GM21367 (cell line): ENCODE measurements around the gene KCTD3.

Experiments used
- ATAC-seq: cut with Tn5 transposase; IDR thresholded peaks from one replicate; pipeline ENCODE4 v1.9.1; 2021; ENCODE audit not compliant: unreplicated experiment

KCTD3 gene

GRCh38 chr1:215566556-215567490 lies at the start of gene KCTD3:
Gene KCTD3 (plus strand): TSS chr1:215567304. CDS start chr1:215567686, 382 bp downstream.
- ATAC-seq: peak; percentile 59

GRCh38 chr1:215517441-215517891 lies 49.6 kb upstream of the KCTD3 start:
- no peak for ATAC-seq

GRCh38 chr1:215518594-215518993 lies 48.5 kb upstream of the KCTD3 start:
- ATAC-seq: no peak

GRCh38 chr1:215521279-215521678 lies 45.8 kb upstream of the KCTD3 start:
- ATAC-seq: no peak

- no peak for ATAC-seq
Observed at GRCh38 chr1:215523128-215523861, 43.8 kb upstream of the KCTD3 start.

GRCh38 chr1:215523906-215524305 lies 43.2 kb upstream of the KCTD3 start:
- no peak for ATAC-seq

GRCh38 chr1:215526147-215526845 lies 40.8 kb upstream of the KCTD3 start:
- ATAC-seq: peak; percentile 65

- no peak for ATAC-seq
Observed at GRCh38 chr1:215526846-215527151, 40.3 kb upstream of the KCTD3 start.

GRCh38 chr1:215529111-215529510 lies 38.0 kb upstream of the KCTD3 start:
- ATAC-seq: peak; percentile 46

GRCh38 chr1:215529571-215529970 lies 37.5 kb upstream of the KCTD3 start:
- no peak for ATAC-seq

- ATAC-seq: no peak
Observed at GRCh38 chr1:215530401-215530984, 36.6 kb upstream of the KCTD3 start.

- ATAC-seq: no peak
Observed at GRCh38 chr1:215539803-215540570, 27.1 kb upstream of the KCTD3 start.

GRCh38 chr1:215542301-215542700 lies 24.8 kb upstream of the KCTD3 start:
- ATAC-seq: no peak

- peak; percentile 95 for ATAC-seq
Observed at GRCh38 chr1:215543191-215543606, 23.9 kb upstream of the KCTD3 start.

- no peak for ATAC-seq
Observed at GRCh38 chr1:215543806-215544205, 23.3 kb upstream of the KCTD3 start.

- no peak for ATAC-seq
Observed at GRCh38 chr1:215544566-215544965, 22.5 kb upstream of the KCTD3 start.

GRCh38 chr1:215545096-215545495 lies 22.0 kb upstream of the KCTD3 start:
- ATAC-seq: no peak

GRCh38 chr1:215547011-215547410 lies 20.1 kb upstream of the KCTD3 start:
- ATAC-seq: no peak

GRCh38 chr1:215551806-215552205 lies 15.3 kb upstream of the KCTD3 start:
- no peak for ATAC-seq

GRCh38 chr1:215554865-215555264 lies 12.2 kb upstream of the KCTD3 start:
- ATAC-seq: no peak
